Left lung (tissue), 14 donors: Measurements from ENCODE around the gene POLG. TPM values are rescaled to one million over a fixed set of nuclear protein-coding genes. Genes with fewer than 3 reads are reported as not detected.

Experiments
- ATAC-seq: fragments of 200-7000 bp; cut with Tn5 transposase; one replicate; pipeline ENCODE4 v1.9.1; 2020; ENCODE audit warnings: moderate library complexity
- DNase-seq, 4 donors: peaks; one replicate each; pipeline ENCODE4 v3.0.0-alpha.2; 2013 to 2020
- H3K27ac ChIP-seq, 2 donors: fragments of 200-600 bp; sonication (generic) in 1 of 2; one replicate each; pipeline versions ENCODE4 v1.5.0 to v1.8.0; 2020 to 2021
- H3K27me3 ChIP-seq, 2 donors: fragments of 200-600 bp; sonication (generic) in 1 of 2; one replicate each; pipeline versions ENCODE4 v1.5.0 to v1.8.0; 2020 to 2021
- H3K36me3 ChIP-seq, 2 donors: fragments of 200-600 bp; sonication (generic) in 1 of 2; one replicate each; pipeline versions ENCODE4 v1.5.0 to v1.8.0; 2020 to 2021
- H3K4me1 ChIP-seq, 2 donors: fragments of 200-600 bp; one replicate each; pipeline ENCODE4 v1.8.0; 2021
- H3K4me3 ChIP-seq, 2 donors: fragments of 200-600 bp; sonication (generic) in 1 of 2; one replicate each; pipeline versions ENCODE4 v1.5.0 to v1.8.0; 2020 to 2021; ENCODE audit warnings: mild to moderate bottlenecking in 1 of 2
- H3K9me3 ChIP-seq, 2 donors: fragments of 200-600 bp; sonication (generic) in 1 of 2; one replicate each; pipeline versions ENCODE4 v1.5.0 to v1.8.0; 2020 to 2021
- intact Hi-C, 2 donors: fragments of 100-400 bp; cut with DNase I; formaldehyde crosslinking; loops; one replicate each; pipeline versions ENCODE4 v1.11.2 to v1.14.2; 2022
- long read RNA-seq, 12 donors: library from polyadenylated mRNA in 2 of 12; unstranded in 2 of 12; transcript quantifications; one replicate each; pipeline ENCODE4 v2.0.0 and lab custom pipeline, GENCODE V29; 2019 to 2026
- polyA plus RNA-seq, 6 donors: library from polyadenylated mRNA; unstranded; fragments of 120-200 nt; gene quantifications; one replicate each; pipeline ENCODE4 v1.2.1, GENCODE V29; 2013; ENCODE audit not compliant: insufficient read length in 6 of 6
- total RNA-seq, 2 donors: library from RNA; stranded (reverse); fragmentation: NEBNext Ultra II Directional; extraction: Animal tissue kit (Norgen Biotek cat#: 25700); gene quantifications; one replicate each; pipeline ENCODE4 v1.2.1, GENCODE V29; 2021
- TF ChIP-seq, protein P1 (sequence below), 2 donors: fragments of 200-600 bp; sonication (generic) in 1 of 2; IDR thresholded peaks; one replicate each; pipeline versions ENCODE4 v1.5.0 to v1.8.0; 2021; ENCODE audit warnings: antibody characterized with exemption in 2 of 2
- donor health status: DM: no; HTN: yes; CAD: no.
- donor health status: DM: no; HTN: no; CAD: no.

The POLG gene
- 10 to 100 TPM; 53.3 to 71.5 TPM for total RNA-seq
- 10 to 100 TPM; 52.4 to 62.0 (median 55.1) TPM for polyA plus RNA-seq
- long read RNA-seq, donor 1, transcript POLG-206 (2 exons, 764 nt) = major isoform, 10 of 12 reads
- long read RNA-seq, donor 1, partial matches to known transcripts = 0 of 12 reads
- long read RNA-seq, donor 1, other reads (novel, unspliced or antisense) = 0 of 12 reads
- long read RNA-seq, donor 2, transcript POLG-206 (2 exons, 764 nt) = major isoform, 15 of 17 reads
- long read RNA-seq, donor 2, partial matches to known transcripts = 0 of 17 reads
- long read RNA-seq, donor 2, other reads (novel, unspliced or antisense) = 0 of 17 reads
- long read RNA-seq, donor 3, full-length matches to known transcripts = 8 of 8 reads
- long read RNA-seq, donor 3, partial matches to known transcripts = 0 of 8 reads
- long read RNA-seq, donor 3, other reads (novel, unspliced or antisense) = 0 of 8 reads
- long read RNA-seq, donor 4, partial matches to known transcripts = 4 of 5 reads
- long read RNA-seq, donor 4, other reads (novel, unspliced or antisense) = 1 of 5 reads
- long read RNA-seq, donor 5, partial matches to known transcripts = 7 of 9 reads
- long read RNA-seq, donor 5, other reads (novel, unspliced or antisense) = 0 of 9 reads
- long read RNA-seq, donor 6, transcript POLG-206 (2 exons, 764 nt) = major isoform, 7 of 8 reads
- long read RNA-seq, donor 6, partial matches to known transcripts = 0 of 8 reads
- long read RNA-seq, donor 6, other reads (novel, unspliced or antisense) = 0 of 8 reads
- long read RNA-seq, donor 7, partial matches to known transcripts = 0 of 2 reads
- long read RNA-seq, donor 7, other reads (novel, unspliced or antisense) = 0 of 2 reads
- long read RNA-seq, donor 8, full-length matches to known transcripts = 3 of 10 reads
- long read RNA-seq, donor 8, partial matches to known transcripts = 7 of 10 reads
- long read RNA-seq, donor 8, other reads (novel, unspliced or antisense) = 0 of 10 reads
- long read RNA-seq, donor 9 = 0 reads
- long read RNA-seq, donor 10, partial matches to known transcripts = 4 of 4 reads
- long read RNA-seq, donor 10, other reads (novel, unspliced or antisense) = 0 of 4 reads
- long read RNA-seq, donor 11 = 0 reads
- long read RNA-seq, donor 12, full-length matches to known transcripts = 6 of 12 reads
- long read RNA-seq, donor 12, partial matches to known transcripts = 6 of 12 reads
- long read RNA-seq, donor 12, other reads (novel, unspliced or antisense) = 0 of 12 reads

DNA sequence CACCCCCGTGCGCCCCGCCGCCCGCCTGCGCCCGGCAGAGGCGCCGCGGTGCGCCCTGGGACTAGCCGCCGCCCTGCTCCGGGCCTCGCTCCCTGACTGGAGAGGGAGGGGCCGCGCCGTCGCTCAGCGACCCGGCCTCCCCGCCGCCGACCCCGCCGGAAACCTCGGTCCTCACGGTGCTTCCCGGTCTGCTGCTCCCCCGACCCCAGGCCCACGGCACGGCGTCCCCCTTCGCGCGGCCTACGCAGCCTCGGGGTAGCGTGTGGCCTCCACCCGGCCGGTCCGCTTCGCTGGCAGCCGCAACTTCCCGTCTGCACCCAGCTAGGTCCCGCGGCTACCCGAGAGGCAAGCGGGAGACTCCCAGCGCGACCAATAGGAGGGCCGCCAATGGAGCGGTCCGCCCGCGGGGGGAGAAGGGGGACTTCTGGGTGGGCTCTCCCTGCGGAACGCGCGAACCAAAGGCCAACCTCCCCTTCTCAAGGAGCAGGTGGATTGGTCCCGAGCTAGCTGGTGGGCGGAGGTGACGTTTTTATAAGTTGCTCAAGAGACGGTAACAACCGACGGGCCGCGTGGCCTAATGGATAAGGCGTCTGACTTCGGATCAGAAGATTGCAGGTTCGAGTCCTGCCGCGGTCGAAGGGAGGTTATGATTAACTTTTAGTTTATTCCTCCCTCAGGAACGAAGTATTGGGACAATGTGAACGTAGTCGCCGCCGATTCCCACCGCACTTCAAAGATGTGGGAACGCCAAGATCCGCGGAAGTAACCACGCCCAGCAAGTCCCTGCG lies at the start of gene POLG:
TSS of gene POLG (minus strand) at position 315 of the 788 bp plus-strand sequence. CDS start 1,070 bp downstream, outside the sequence.
- peak; percentile 97 to 99 (median 99) for DNase-seq
- peak within 1 kb of the TSS; percentile 93 to 99 for H3K4me3 ChIP-seq
- peak; percentile 96 for ATAC-seq
- H3K4me1 ChIP-seq = peaks cover 30 to 52% of the 10 kb centered on the region in 2 donors
- H3K27ac ChIP-seq = peak within 1 kb of the TSS; percentile 87 to 95
- H3K36me3 ChIP-seq = peaks cover 0 to 38% of the 10 kb centered on the region in 2 donors
- intact Hi-C loops = no loop called here
- no peaks in the 10 kb centered on the region for H3K9me3 ChIP-seq
- peaks cover 0 to 6% of the 10 kb centered on the region in 2 donors for H3K27me3 ChIP-seq
- TF ChIP-seq, protein P1, sequence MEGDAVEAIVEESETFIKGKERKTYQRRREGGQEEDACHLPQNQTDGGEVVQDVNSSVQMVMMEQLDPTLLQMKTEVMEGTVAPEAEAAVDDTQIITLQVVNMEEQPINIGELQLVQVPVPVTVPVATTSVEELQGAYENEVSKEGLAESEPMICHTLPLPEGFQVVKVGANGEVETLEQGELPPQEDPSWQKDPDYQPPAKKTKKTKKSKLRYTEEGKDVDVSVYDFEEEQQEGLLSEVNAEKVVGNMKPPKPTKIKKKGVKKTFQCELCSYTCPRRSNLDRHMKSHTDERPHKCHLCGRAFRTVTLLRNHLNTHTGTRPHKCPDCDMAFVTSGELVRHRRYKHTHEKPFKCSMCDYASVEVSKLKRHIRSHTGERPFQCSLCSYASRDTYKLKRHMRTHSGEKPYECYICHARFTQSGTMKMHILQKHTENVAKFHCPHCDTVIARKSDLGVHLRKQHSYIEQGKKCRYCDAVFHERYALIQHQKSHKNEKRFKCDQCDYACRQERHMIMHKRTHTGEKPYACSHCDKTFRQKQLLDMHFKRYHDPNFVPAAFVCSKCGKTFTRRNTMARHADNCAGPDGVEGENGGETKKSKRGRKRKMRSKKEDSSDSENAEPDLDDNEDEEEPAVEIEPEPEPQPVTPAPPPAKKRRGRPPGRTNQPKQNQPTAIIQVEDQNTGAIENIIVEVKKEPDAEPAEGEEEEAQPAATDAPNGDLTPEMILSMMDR (IDR thresholded peaks at IDR 0.05) = no peak

DNA sequence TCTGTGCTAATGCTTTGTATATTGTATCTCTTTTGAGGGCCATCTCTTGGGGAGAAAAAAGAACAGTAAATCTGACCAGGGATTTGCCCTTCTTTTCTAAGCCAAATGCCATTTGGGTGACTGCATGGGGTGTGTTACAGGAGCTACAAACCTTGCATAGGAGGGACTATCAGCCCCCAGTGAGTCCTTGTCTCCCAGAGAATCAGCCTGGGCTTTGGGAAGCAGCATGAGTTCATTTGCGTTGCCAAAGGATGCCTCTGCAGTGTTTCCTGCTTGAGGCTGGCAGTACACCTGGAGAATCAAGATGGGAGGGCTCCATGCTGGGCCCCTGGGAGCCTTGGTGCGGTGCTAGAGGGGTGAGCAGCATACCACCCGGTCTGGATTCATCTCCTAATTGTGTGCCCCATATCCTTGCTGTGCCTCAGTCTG lies 49.6 kb upstream of the POLG start:
- intact Hi-C loops = no loop called here
- TF ChIP-seq, protein P1 (IDR thresholded peaks at IDR 0.05) = no peak
- Histone ChIP-seq H3K9me3 (no peaks in the 10 kb centered on the region), H3K27ac (no peak overlapping the region), H3K4me1 (peaks cover 0 to 2% of the 10 kb centered on the region in 2 donors), H3K4me3 (no peak overlapping the region), H3K27me3 (peaks cover 25 to 45% of the 10 kb centered on the region in 2 donors), H3K36me3 (no peaks in the 10 kb centered on the region)
- DNase-seq = no peak
- no peak for ATAC-seq

DNA sequence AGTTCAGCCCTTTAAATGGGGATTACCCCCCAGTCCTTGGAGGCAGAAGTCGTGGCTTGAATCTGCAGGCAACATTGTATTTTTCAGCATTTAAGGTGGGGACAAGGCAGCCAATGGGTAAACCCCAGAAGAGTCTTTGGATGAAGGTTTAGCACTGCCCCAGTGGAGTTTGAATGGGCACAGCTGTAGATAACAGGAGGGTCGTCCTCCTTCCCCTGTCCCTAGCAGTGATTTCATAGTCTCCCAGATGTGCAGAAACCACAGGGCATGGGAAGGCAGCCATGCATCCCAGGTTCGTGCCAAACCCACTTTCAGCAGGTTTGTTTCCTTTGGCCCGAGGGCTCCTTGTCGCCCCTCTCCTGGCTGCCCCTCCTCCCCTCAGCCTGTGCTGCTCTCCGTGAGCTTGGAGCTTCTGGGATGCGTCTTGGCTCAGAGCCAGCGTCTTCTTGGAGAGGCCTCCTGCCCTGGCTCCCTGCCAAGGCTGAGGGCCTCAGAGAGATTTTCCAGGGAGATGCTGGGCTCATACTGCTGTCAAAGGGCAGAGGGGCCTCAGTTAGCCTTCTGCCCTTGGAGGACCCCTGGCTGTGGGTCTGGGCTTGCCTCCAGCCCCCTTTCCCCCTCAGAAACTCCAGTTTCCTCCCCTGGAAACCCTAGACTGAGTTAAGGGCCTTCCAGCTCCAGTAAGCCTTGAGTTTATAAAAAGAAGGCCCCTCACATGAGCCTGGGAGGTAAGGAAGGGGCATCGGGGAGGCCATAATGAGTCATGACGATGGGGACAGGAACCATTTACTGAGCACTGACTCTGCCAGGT lies 48.9 kb upstream of the POLG start:
- Histone ChIP-seq H3K4me3 (no peak overlapping the region), H3K27me3 (peaks cover 31 to 49% of the 10 kb centered on the region in 2 donors), H3K27ac (no peak overlapping the region), H3K4me1 (peaks cover 5 to 8% of the 10 kb centered on the region in 2 donors), H3K9me3 (no peaks in the 10 kb centered on the region), H3K36me3 (no peaks in the 10 kb centered on the region)
- DNase-seq (peak in 3 of 4 donors; percentile 56 to 78 (median 59)), ATAC-seq (no peak)
- intact Hi-C loops = no loop called here
- TF ChIP-seq, protein P1 (IDR thresholded peaks at IDR 0.05) = no peak
